ENCODE data around the gene TTPAL.

The TTPAL gene

DNA sequence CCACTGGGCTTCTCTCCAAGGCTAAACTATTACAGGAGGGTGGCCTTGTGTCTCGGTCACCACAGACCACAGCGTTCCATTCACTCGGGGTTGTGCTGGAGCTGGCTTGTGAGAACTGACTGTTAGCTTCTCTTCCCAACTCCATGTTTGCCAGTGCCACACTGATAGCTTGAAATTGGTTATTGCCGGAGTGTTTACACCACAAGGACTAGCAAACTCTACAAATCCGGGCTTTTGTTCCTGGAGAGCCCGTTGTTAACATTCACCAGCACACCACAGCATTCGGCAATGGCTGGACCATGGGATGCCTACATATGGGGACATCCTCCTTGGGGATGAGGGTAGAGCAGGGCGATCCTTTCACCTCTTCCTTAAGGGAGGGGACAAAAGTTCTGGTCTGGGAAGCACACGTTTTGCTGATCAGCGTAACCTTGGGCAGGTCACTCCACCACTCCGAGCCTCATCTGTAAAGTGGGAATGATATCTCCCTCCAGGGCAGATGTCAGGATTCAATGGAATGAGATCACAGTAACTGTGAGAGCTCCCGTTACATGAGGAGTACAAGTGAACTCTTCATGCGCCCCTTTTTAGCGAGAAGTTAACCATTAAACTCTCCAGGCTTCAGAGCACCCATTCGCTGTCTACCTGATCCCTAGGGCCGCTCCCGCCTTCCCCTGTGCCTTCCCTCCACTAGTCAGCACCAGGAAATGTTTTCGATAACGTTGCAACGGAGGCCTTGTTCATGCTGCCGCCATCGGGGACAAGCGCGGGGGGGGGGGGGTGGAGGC lies 41.7 kb upstream of the TTPAL start:
- no peak for DNase-seq (ENCODE audit: low read depth in 2 of 2)
- H3K4me3 ChIP-seq (replicated peaks in 1 of 2; ENCODE audit: low read depth in 2 of 2, low read length in 2 of 2) = no peak overlapping the region
- TF ChIP-seq, protein P1, sequence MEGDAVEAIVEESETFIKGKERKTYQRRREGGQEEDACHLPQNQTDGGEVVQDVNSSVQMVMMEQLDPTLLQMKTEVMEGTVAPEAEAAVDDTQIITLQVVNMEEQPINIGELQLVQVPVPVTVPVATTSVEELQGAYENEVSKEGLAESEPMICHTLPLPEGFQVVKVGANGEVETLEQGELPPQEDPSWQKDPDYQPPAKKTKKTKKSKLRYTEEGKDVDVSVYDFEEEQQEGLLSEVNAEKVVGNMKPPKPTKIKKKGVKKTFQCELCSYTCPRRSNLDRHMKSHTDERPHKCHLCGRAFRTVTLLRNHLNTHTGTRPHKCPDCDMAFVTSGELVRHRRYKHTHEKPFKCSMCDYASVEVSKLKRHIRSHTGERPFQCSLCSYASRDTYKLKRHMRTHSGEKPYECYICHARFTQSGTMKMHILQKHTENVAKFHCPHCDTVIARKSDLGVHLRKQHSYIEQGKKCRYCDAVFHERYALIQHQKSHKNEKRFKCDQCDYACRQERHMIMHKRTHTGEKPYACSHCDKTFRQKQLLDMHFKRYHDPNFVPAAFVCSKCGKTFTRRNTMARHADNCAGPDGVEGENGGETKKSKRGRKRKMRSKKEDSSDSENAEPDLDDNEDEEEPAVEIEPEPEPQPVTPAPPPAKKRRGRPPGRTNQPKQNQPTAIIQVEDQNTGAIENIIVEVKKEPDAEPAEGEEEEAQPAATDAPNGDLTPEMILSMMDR (IDR thresholded peaks at IDR 0.05; ENCODE audit: low read depth, low read length) = no peak

GRCh38 chr20:44435630-44436335 lies 39.9 kb upstream of the TTPAL start:
- TF ChIP-seq, protein P1 (IDR thresholded peaks at IDR 0.05; ENCODE audit: low read depth, low read length) = no peak
- DNase-seq (ENCODE audit: low read depth in 2 of 2) = no peak
- H3K4me3 ChIP-seq (replicated peaks in 1 of 2; ENCODE audit: low read depth in 2 of 2, low read length in 2 of 2) = no peak overlapping the region

DNA sequence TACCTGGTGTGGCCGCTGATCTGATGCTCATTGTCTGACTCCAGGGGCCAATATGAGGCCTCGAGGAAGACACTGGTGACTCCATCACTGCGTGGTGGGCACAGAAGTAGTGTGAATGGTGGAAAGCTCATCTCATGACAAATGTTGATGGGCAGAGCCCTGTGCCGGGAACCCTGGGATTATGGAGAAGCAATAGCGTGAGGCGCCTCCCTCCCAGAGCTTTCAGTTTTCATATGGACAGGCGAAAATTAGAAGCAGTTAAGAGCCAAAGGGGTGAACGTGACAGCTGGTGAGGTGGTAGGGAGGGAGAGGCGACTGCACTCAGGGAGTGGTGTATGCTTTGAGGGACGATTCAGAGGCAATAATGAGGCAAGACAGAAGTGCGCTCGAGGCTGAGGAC lies 39.3 kb upstream of the TTPAL start:
- TF ChIP-seq, protein P1 (IDR thresholded peaks at IDR 0.05; ENCODE audit: low read depth, low read length) = no peak
- no peak overlapping the region for H3K4me3 ChIP-seq (replicated peaks in 1 of 2; ENCODE audit: low read depth in 2 of 2, low read length in 2 of 2)
- no peak for DNase-seq (ENCODE audit: low read depth in 2 of 2)

- H3K4me3 ChIP-seq (replicated peaks in 1 of 2; ENCODE audit: low read depth in 2 of 2, low read length in 2 of 2) = no peak overlapping the region
- TF ChIP-seq, protein P1 (IDR thresholded peaks at IDR 0.05; ENCODE audit: low read depth, low read length) = no peak
- no peak for DNase-seq (ENCODE audit: low read depth in 2 of 2)
Measured at GRCh38 chr20:44437497-44437896, 38.2 kb upstream of the TTPAL start.

- DNase-seq (ENCODE audit: low read depth in 2 of 2) = no peak
- TF ChIP-seq, protein P1 (IDR thresholded peaks at IDR 0.05; ENCODE audit: low read depth, low read length) = no peak
- no peak overlapping the region for H3K4me3 ChIP-seq (replicated peaks in 1 of 2; ENCODE audit: low read depth in 2 of 2, low read length in 2 of 2)
Measured at GRCh38 chr20:44438782-44439181, 36.9 kb upstream of the TTPAL start.

DNA sequence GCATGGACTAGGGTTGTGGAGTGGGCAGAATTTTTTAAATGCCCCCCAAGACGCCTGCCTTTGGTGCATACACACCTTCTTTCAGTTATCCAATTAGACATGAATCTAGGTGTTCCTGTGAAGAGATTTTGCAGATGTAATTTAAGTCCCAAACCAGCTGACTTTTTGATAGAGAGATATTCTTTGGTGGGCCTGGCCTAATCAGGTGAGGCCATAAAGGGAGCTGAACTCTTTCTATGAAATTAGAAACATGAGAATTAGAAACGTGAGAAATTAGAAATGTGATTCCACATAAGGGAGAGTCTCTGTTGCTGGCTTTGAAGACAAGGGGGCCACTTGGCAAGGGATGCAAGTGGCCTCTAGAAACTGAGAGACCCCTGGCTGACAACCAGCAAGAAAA lies 36.4 kb upstream of the TTPAL start:
- no peak overlapping the region for H3K4me3 ChIP-seq (replicated peaks in 1 of 2; ENCODE audit: low read depth in 2 of 2, low read length in 2 of 2)
- DNase-seq (ENCODE audit: low read depth in 2 of 2) = no peak
- TF ChIP-seq, protein P1 (IDR thresholded peaks at IDR 0.05; ENCODE audit: low read depth, low read length) = no peak

Data from cardiac fibroblast (primary cell).